GM20000 (cell line): ENCODE data around the gene LRRN2.

Experiments used
- DNase-seq: peaks from one replicate; pipeline ENCODE4 v3.0.0; 2012; ENCODE audit warnings: low spot score
- TF ChIP-seq, protein P1 (sequence below): IDR thresholded peaks from 2 replicates; pipeline ENCODE4 v1.5.1; 2012; ENCODE audit warnings: mild to moderate bottlenecking, control low read depth; ENCODE audit errors: extremely low read depth, missing control alignments

Gene LRRN2

DNA sequence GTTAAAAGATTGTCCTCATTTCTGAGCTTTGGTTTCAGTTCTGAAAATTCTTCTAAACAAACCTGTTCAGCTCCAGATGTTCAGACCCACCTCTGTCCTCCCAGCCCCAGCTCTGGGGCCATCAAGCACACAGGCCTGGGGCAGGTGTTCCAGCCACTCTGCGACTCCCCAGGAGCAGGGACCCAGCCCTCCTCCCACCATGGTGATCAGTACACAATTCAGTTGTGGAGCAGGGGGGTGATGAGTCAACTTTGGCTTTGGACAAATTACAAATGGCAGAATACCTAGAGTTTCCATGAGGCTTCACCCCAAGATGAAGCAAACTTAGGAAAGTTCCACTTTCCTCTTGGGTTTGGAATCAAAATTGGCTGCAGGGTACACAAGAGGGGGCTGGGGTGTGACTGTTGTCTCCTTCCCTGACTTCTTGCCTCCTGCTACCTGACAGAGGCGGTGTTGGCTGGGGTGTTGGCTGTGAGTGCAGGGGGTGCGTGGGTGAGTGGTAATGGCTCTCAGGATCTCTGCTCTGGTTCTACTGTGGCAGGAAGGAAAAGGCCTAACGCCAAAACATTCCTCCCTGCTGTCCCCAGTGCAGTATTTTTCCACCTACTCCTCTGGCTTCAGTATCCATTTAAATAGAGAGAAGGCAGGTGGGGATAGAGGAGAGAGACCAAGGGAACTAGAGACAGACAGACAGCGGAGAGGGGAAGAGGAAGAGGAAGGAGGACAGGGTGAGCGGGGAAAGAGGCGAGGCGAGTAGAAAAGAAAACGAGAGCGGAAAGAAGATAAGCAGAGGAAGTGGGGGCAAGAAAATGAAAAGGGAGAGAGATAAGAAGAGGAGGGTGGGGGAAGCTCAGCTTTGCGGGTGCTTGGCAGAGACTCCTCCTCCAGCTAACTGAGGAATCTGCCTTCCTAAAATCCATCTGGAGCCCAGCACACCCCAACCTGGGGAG is 20.6 kb upstream of the LRRN2 start:
- no peak for DNase-seq

DNA sequence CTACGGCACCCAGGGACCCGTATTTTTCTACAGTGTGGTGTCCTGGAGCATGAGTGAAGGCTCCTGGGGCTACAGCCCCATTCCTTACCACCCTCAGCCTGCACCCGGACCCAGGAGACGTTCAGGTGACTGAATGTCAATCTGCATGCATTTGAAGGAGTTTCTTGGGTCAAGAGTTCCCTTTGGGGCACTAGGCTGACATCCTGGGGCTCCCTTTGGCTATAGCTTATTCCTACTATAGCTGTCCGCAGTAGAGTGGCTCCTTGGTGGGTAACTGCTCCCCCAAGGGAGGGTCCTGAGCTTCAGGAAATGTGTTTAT is 19.9 kb upstream of the LRRN2 start:
- TF ChIP-seq, protein P1, sequence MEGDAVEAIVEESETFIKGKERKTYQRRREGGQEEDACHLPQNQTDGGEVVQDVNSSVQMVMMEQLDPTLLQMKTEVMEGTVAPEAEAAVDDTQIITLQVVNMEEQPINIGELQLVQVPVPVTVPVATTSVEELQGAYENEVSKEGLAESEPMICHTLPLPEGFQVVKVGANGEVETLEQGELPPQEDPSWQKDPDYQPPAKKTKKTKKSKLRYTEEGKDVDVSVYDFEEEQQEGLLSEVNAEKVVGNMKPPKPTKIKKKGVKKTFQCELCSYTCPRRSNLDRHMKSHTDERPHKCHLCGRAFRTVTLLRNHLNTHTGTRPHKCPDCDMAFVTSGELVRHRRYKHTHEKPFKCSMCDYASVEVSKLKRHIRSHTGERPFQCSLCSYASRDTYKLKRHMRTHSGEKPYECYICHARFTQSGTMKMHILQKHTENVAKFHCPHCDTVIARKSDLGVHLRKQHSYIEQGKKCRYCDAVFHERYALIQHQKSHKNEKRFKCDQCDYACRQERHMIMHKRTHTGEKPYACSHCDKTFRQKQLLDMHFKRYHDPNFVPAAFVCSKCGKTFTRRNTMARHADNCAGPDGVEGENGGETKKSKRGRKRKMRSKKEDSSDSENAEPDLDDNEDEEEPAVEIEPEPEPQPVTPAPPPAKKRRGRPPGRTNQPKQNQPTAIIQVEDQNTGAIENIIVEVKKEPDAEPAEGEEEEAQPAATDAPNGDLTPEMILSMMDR, result no peak
- no peak for DNase-seq

More for the DNA sequence above, 20.6 kb upstream of the LRRN2 start:
- TF ChIP-seq, protein P1, result no peak

- TF ChIP-seq, protein P1, result no peak
- no peak for DNase-seq
Observed at GRCh38 chr1:204704794-204705492, 19.4 kb upstream of the LRRN2 start.

- DNase-seq, result no peak
- TF ChIP-seq, protein P1, result no peak
Observed at GRCh38 chr1:204703826-204704612, 18.5 kb upstream of the LRRN2 start.

- TF ChIP-seq, protein P1, result no peak
- no peak for DNase-seq
Observed at GRCh38 chr1:204703268-204703664, 17.7 kb upstream of the LRRN2 start.

DNA sequence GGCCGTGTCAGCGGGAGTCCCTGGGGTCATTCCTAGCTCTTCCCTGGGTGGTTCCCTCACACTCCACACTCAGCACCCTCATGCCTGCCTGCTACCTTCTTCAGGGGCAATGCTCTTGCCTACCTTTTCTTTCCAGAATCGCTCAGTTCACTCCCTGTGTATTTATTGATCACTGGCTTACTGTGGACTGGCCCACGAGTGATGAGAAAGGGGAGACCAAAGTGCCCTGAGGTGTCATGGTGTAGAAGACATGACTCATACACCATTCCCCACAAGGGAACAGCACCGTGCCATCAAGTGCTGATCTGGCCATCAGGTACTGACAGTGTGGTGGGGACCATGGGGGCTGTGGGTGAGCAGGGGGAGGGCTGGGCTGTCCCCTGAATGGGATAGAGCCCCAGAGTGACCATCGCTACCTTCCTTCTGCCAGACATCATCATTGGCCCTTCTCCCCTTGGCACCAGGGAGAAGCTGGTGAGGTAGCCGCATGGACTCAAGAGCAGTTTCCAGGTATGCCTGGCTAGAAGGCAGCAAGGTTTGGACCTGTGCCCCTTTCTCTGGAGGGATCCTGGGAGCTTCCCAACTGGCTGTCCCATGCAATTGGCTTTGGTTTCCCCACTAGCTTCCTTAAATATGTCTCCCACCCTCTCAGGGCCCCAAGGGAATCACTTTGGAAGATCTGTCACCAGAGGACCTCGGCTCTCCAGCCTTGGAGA is 17.2 kb upstream of the LRRN2 start:
- no peak for DNase-seq
- TF ChIP-seq, protein P1, result no peak
